NCI-H82 treated with DMSO at 0.1 percent for 48 hours (cell line): ENCODE measurements around the gene NOS1AP.
"Not testable (repeated sequence)": the region's sequence is repeated elsewhere in the genome, so short reads cannot be mapped to it uniquely, and the experiment has no call there.

ENCODE experiments used
- DNase-seq: peaks from one replicate; lab custom pipeline; 2025; ENCODE audit not compliant: unreplicated experiment; lab: John Stamatoyannopoulos, UW

NOS1AP gene

DNA sequence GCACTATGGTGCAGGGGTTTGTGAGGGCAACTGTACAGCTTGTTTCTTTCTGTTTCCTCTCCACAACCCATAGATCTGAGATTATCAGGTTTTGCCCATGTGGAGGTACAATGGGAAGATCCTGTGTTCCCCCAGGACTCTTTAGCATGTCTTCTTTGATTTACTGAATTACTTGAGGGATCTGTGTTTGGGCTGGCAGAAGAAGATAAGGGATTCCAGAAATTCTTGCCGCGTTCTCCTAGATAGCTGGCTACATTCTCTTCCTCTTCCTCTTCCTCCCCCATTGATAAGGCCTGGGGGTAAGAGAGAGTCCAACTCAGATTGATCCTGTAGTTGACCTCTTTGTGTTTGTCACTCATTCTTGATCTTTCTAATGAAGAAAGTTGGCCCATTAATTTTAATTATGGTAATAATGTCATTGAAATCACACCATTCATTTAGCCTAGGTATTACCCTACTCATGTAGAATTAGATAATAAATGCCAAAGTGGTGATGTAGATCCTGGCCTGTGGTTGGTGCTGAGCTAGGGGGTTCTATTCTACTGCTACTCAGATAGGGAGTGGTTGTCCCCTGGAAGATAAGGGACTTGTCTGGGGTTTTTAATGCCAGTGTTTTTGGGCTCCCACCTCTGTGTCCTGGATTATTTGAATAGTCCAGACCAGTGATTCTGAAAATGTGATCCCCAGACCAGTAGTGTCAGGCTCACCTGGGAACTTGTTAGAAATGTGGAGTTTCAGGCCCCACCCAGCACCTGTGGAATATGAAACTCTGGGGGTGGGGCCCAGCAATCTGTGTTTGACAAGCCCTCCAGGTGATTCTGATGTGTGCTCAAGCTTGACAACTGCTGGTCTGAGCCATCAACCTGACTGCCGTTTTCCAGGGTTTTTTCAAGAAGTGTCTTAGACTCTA is 122.2 kb downstream of the NOS1AP start:
- no peak for DNase-seq

DNA sequence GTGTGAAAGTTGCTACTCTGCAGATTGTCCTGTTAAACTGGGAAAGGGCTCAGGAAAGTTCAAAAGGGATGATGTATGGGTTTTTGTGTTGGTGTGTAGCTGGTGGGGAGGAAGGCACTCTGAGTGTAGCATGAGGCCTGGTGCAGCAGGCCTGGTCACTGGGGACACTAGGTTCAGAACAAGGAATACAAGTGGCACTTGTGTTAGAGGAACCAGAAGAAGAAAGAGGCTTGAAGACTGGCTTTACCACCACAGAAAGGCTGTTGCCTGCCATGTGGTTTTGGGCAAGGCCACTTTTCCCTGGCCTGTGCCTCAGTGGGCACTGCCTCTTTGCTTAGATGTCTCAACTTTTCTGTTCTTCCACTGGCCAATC is 122.8 kb downstream of the NOS1AP start:
- no peak for DNase-seq

DNA sequence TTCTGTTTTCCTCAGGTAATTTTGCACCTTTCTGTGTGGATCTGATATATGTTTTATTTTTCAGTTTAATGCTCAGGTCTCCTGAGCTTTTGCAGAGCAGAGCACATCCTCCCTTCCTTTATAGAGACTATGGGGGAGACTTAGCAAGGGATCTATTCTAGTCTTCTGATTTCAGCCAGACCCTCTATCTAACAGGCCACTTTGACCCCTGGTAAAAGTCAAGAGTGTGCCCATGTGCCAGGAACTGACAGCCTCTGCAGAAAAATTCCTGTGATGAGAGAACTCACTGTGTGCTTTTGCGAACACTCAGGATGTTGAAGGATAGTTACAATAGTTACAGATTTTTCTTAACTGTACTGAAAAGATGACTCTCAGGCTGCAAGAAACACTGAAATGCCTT is 123.3 kb downstream of the NOS1AP start:
- no peak for DNase-seq

DNA sequence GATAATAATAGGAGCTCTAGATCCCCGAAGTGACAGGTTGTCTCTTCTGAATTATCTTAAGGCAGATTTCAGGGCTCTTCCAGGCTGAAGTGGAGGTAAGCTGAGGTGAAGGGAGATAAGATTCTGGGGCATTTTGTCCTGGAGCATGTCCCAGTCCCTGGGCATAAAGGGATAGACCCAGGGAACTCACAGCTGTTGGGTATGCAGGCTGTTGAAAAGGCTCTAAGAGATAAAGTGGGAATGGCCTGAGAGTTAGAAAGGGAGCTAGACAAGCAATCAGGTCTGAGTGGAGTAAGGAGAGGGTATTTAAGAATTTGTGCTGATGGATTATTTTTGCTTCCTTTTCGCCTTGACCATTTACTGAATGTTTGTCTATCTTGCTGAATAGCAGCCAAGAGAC is 123.7 kb downstream of the NOS1AP start:
- DNase-seq, result peak; percentile 86

GRCh38 chr1:162193815-162194214 is 124.3 kb downstream of the NOS1AP start:
- peak; percentile 71 for DNase-seq

DNA sequence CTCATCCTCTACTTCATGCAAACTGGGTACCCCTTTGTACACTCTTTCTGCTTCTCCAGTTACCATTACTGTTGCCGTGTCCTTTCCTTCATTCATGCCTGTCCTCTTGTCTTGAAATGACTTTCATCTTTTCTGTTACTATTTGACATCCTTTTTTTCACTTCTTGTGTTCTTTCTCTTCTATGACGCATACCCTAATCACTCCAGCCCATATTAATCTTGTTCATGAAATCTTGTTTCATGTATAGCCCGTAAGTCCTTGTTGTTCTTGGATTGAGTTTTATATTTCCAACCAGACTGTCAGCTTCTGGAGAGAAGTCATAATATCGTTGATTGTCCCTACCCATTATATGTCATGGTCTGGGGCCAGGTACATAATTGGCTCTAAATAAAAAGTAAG is 126.1 kb downstream of the NOS1AP start:
- no peak for DNase-seq

DNA sequence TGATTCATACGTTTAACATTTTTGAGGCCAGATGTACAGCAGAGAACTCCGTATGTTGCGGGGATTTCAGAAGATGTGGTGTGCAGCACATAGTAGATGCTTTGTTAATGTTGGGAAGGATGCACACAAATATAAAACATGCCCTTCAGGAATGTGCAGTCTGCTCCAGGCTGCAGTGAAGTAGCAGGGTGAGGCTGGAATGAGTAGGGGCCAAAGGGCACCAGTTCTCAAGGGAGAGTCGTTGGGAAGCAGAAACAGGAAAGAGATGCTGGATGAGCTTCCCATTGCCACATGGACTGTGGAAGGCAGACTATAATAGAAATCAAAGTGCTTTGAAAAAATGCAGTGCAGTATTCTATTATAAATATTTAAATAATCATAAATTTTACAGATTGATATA is 126.9 kb downstream of the NOS1AP start:
- DNase-seq, result no peak

DNA sequence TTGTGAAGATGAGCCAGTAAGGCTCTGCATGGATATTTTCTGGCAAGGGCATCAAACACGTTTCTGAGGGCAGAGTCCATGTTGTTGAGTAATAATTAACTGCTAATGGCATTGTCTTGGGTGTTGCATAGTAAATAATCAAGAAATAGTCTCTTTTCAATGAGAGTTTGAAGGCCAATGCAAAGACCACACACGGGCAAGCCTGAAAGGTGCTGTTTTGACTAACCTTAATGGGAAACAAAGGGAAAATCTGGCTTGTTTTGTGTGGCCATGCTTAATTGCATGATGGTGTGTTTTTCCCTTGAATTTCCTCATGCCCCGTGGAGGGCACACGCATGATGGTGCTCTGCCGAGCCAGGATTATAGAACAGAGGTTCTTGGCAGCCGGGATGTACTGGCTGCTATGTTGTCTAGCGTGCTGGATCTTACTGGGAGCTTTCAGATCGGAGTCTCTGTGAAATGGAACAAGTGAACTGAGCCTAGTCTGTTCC is 127.6 kb downstream of the NOS1AP start:
- DNase-seq, result no peak

DNA sequence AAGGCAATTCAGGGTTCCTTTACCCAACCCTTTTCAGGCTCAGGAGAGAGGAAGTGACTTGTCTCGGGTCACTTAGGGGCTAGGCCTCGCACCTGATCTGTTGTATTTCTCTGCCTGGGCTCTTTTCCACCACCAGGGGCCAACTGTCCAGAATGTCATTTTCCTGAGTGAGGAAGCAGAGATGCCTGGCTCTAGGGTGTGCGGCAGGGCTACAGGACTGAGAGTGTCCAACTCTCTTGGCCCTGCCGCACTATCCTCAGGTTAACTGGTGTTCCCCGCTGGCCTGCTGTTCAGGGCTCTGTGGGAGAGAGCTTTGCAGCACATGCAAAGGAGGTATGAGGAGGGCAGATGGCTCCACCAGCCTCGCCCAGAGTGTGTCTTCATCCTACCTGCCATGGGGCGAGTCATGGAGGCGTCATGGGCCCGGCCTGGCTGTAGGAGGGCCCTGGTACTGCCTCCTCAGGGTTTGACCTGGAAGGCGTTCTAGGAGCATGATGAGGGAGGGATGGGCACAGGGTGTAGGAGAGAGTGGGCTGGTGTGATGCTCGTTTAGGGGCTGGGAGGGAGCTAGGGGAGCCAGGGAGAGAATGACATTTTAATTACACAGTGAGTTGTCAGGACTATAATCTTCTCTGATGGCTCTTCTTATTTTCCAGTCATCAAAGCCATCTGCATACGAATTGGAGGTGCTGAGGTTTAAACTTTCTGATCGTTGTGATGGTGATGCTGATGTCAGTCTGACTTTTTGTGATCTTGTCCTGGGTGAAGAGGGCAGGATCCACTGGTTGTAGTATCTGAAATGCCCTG is 128.3 kb downstream of the NOS1AP start:
- DNase-seq, result no peak

DNA sequence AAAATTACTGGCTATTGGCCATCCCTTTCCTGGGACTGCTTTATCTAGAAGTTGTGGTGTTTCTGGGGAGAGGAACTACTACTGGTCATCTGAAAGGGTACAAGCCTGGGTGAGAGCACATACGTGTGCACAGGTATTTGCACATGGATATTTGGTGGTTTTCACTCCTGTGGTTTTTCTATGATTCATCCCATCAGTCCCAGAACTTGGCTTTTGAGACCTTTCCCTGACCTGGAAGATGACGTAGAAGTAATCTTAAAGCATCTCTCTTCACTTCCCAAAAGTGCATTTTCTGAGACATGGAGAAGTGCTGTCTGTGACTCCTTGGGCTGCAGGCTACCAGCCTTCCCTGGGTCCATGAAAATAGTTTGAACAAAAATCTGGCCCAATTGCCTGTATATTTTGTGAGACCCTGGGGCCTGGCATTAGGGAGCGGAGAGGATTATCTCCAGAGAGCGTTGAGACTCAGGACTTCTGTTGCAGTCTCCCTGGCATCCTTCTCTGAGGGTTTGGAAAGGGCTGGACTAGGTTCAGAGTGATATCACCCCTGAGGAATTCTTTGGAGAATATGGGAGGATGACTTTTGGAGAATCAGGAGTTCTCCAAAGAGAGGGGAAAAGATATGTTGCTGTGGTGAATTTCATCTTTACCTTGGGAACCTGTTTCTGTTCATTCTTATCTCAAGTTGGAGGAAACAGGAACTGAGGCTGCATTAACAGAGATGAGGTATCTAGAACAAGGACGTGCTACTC is 130.8 kb downstream of the NOS1AP start:
- no peak for DNase-seq

GRCh38 chr1:162201062-162201461 is 131.6 kb downstream of the NOS1AP start:
- DNase-seq, result not testable (repeated sequence)

GRCh38 chr1:162204129-162204822 is 134.8 kb downstream of the NOS1AP start:
- no peak for DNase-seq

GRCh38 chr1:162204823-162205155 is 135.3 kb downstream of the NOS1AP start:
- no peak for DNase-seq

GRCh38 chr1:162206300-162206699 is 136.8 kb downstream of the NOS1AP start:
- DNase-seq, result no peak

- peak; percentile 31 for DNase-seq
Observed at GRCh38 chr1:162206749-162207635, 137.5 kb downstream of the NOS1AP start.

- no peak for DNase-seq
Observed at GRCh38 chr1:162207862-162208261, 138.4 kb downstream of the NOS1AP start.

- no peak for DNase-seq
Observed at GRCh38 chr1:162210196-162210595, 140.7 kb downstream of the NOS1AP start.

- no peak for DNase-seq
Observed at GRCh38 chr1:162212713-162213112, 143.2 kb downstream of the NOS1AP start.

GRCh38 chr1:162213281-162213912 is 143.9 kb downstream of the NOS1AP start:
- peak; percentile 61 for DNase-seq
